ENCODE results near the gene RPL9. TPM values are rescaled to one million over a fixed set of nuclear protein-coding genes. Genes with fewer than 3 reads are reported as not detected.

Gene RPL9
- total and polyA plus RNA-seq, 2 donors (not counting 1 experiment from before 2014, with no cell fraction given) = 2,031 to 2,407 TPM

- peaks cover 4% of the 10 kb centered on the region for H3K4me1 Mint-ChIP-seq
- H4K20me1 ChIP-seq (ENCODE audit: control insufficient read depth, insufficient read depth, low read length, poor library complexity, severe bottlenecking) = no peaks in the 10 kb centered on the region
- H3K27me3 Mint-ChIP-seq = no peaks in the 10 kb centered on the region
- no peak for ATAC-seq (ENCODE audit: low read depth)
- no peaks in the 10 kb centered on the region for H3K36me3 ChIP-seq (replicated peaks in 1 of 2; ENCODE audit: control extremely low read depth in 1 of 2, control insufficient read depth in 1 of 2, extremely low read depth in 1 of 2, insufficient read depth in 2 of 2, low read length in 1 of 2)
- no peak for DNase-seq
- H3K4me3 ChIP-seq (ENCODE audit: control extremely low read depth in 1 of 5, extremely low read depth in 1 of 5, insufficient read depth in 1 of 5, low read depth in 2 of 5, low read length in 4 of 5) = no peak overlapping the region
- H2AFZ ChIP-seq (ENCODE audit: insufficient read depth, low read depth, low read length, poor library complexity, severe bottlenecking) = no peak overlapping the region
- no peaks in the 10 kb centered on the region for H3K4me1 ChIP-seq (ENCODE audit: control insufficient read depth in 2 of 2, insufficient read depth in 2 of 2, low read length in 2 of 2)
- H3K9me3 Mint-ChIP-seq (ENCODE audit: insufficient read depth) = no peaks in the 10 kb centered on the region
- no peak overlapping the region for H3K4me3 Mint-ChIP-seq
- ChIA-PET CTCF (no interaction called here), POLR2A (no interaction called here)
- H3K27ac Mint-ChIP-seq = no peak overlapping the region
- no peaks in the 10 kb centered on the region for H3K79me2 ChIP-seq (ENCODE audit: control insufficient read depth, insufficient read depth, low read length)
- peaks cover 0 to under 1% (median 0%) of the 10 kb centered on the region in 3 donors for H3K9me3 ChIP-seq (ENCODE audit: control extremely low read depth in 1 of 3, control insufficient read depth in 2 of 3, insufficient read depth in 1 of 3, low read length in 2 of 3)
- H3K9ac ChIP-seq (ENCODE audit: low read length) = no peak overlapping the region
- H3K27me3 ChIP-seq (replicated peaks in 1 of 4; ENCODE audit: control extremely low read depth in 1 of 4, control insufficient read depth in 3 of 4, insufficient read depth in 4 of 4, low read length in 3 of 4) = peaks cover 0 to 2% (median 0%) of the 10 kb centered on the region in 4 experiments
- H3K4me2 ChIP-seq (replicated peaks; ENCODE audit: low read depth, low read length, poor library complexity, severe bottlenecking) = no peak overlapping the region
- intact Hi-C loops (cut with micrococcal nuclease) = no loop called here
- H3K27ac ChIP-seq (ENCODE audit: low read length in 2 of 2) = no peak overlapping the region
- no CpG with 5 or more reads among the region's 2 CpGs for WGBS (ENCODE audit: insufficient coverage)
- TF ChIP-seq CTCF (IDR thresholded peaks at IDR 0.05) (no peak), EZH2 (IDR thresholded peaks at IDR 0.05; ENCODE audit: borderline replicate concordance, insufficient read depth, low read depth, low read length, poor library complexity, severe bottlenecking) (no peak)
These were observed 31.6 kb upstream of the RPL9 start for GRCh38 chr4:39490322-39490721.

- ATAC-seq (ENCODE audit: low read depth) (no peak), DNase-seq (no peak)
- H3K4me2 ChIP-seq (replicated peaks; ENCODE audit: low read depth, low read length, poor library complexity, severe bottlenecking) = no peak overlapping the region
- Mint-ChIP-seq H3K4me1 (no peaks in the 10 kb centered on the region), H3K9me3 (ENCODE audit: insufficient read depth) (no peaks in the 10 kb centered on the region), H3K4me3 (no peak overlapping the region), H3K27me3 (no peaks in the 10 kb centered on the region), H3K27ac (no peak overlapping the region)
- ChIA-PET POLR2A (no interaction called here), CTCF (no interaction called here)
- no peaks in the 10 kb centered on the region for H3K4me1 ChIP-seq (ENCODE audit: control insufficient read depth in 2 of 2, insufficient read depth in 2 of 2, low read length in 2 of 2)
- H3K4me3 ChIP-seq (ENCODE audit: control extremely low read depth in 1 of 5, extremely low read depth in 1 of 5, insufficient read depth in 1 of 5, low read depth in 2 of 5, low read length in 4 of 5) = no peak overlapping the region
- 89% methylated on average over 10 of the region's 10 CpGs for WGBS (ENCODE audit: insufficient coverage)
- H3K9me3 ChIP-seq (ENCODE audit: control extremely low read depth in 1 of 3, control insufficient read depth in 2 of 3, insufficient read depth in 1 of 3, low read length in 2 of 3) = peaks cover 0 to 19% (median 6%) of the 10 kb centered on the region in 3 donors
- TF ChIP-seq CTCF (IDR thresholded peaks at IDR 0.05) (no peak), EZH2 (IDR thresholded peaks at IDR 0.05; ENCODE audit: borderline replicate concordance, insufficient read depth, low read depth, low read length, poor library complexity, severe bottlenecking) (no peak)
- no peaks in the 10 kb centered on the region for H4K20me1 ChIP-seq (ENCODE audit: control insufficient read depth, insufficient read depth, low read length, poor library complexity, severe bottlenecking)
- no peaks in the 10 kb centered on the region for H3K79me2 ChIP-seq (ENCODE audit: control insufficient read depth, insufficient read depth, low read length)
- peaks cover 0 to 2% (median 0%) of the 10 kb centered on the region in 4 experiments for H3K27me3 ChIP-seq (replicated peaks in 1 of 4; ENCODE audit: control extremely low read depth in 1 of 4, control insufficient read depth in 3 of 4, insufficient read depth in 4 of 4, low read length in 3 of 4)
- H3K36me3 ChIP-seq (replicated peaks in 1 of 2; ENCODE audit: control extremely low read depth in 1 of 2, control insufficient read depth in 1 of 2, extremely low read depth in 1 of 2, insufficient read depth in 2 of 2, low read length in 1 of 2) = no peaks in the 10 kb centered on the region
- no peak overlapping the region for H2AFZ ChIP-seq (ENCODE audit: insufficient read depth, low read depth, low read length, poor library complexity, severe bottlenecking)
- intact Hi-C loops (cut with micrococcal nuclease) = no loop called here
- no peak overlapping the region for H3K9ac ChIP-seq (ENCODE audit: low read length)
- no peak overlapping the region for H3K27ac ChIP-seq (ENCODE audit: low read length in 2 of 2)
These were observed 27.6 kb upstream of the RPL9 start for GRCh38 chr4:39486221-39486804.

All from B cell (primary cell).